ENCODE data around the gene SAMD4A.
"Not testable (repeated sequence)": the region's sequence is repeated elsewhere in the genome, so short reads cannot be mapped to it uniquely, and the experiment has no call there.

Gene SAMD4A

GRCh38 chr14:54599966-54600716 is 33.2 kb downstream of the SAMD4A start:
- no peak for DNase-seq

GRCh38 chr14:54600717-54601109 is 33.8 kb downstream of the SAMD4A start:
- DNase-seq: no peak

GRCh38 chr14:54603362-54603761 is 36.4 kb downstream of the SAMD4A start:
- DNase-seq: no peak

- DNase-seq: no peak
These were observed 39.2 kb downstream of the SAMD4A start for GRCh38 chr14:54606178-54606577.

- DNase-seq: no peak
These were observed 39.8 kb downstream of the SAMD4A start for GRCh38 chr14:54606631-54607133.

- DNase-seq: no peak
These were observed 42.6 kb downstream of the SAMD4A start for GRCh38 chr14:54609576-54609975.

GRCh38 chr14:54610051-54610977 is 43.4 kb downstream of the SAMD4A start:
- no peak for DNase-seq

GRCh38 chr14:54614296-54614695 is 47.4 kb downstream of the SAMD4A start:
- no peak for DNase-seq

- DNase-seq: no peak
These were observed 50.5 kb downstream of the SAMD4A start for GRCh38 chr14:54617467-54617866.

GRCh38 chr14:54621686-54622085 is 54.8 kb downstream of the SAMD4A start:
- no peak for DNase-seq

- peak; percentile 58 for DNase-seq
These were observed 55.4 kb downstream of the SAMD4A start for GRCh38 chr14:54622192-54622958.

- no peak for DNase-seq
These were observed 56.5 kb downstream of the SAMD4A start for GRCh38 chr14:54623279-54624004.

GRCh38 chr14:54624005-54624358 is 57.1 kb downstream of the SAMD4A start:
- DNase-seq: not testable (repeated sequence)

GRCh38 chr14:54625112-54625511 is 58.2 kb downstream of the SAMD4A start:
- no peak for DNase-seq

- no peak for DNase-seq
These were observed 60.3 kb downstream of the SAMD4A start for GRCh38 chr14:54627219-54627539.

GRCh38 chr14:54627540-54628363 is 60.8 kb downstream of the SAMD4A start:
- DNase-seq: peak; percentile 31

GRCh38 chr14:54629183-54629582 is 62.3 kb downstream of the SAMD4A start:
- DNase-seq: no peak

GRCh38 chr14:54629635-54630360 is 62.9 kb downstream of the SAMD4A start:
- DNase-seq: no peak

GRCh38 chr14:54631016-54631415 is 64.1 kb downstream of the SAMD4A start:
- DNase-seq: no peak

- DNase-seq: no peak
These were observed 65.5 kb downstream of the SAMD4A start for GRCh38 chr14:54632452-54632851.

- no peak for DNase-seq
These were observed 66.1 kb downstream of the SAMD4A start for GRCh38 chr14:54633076-54633475.
